Measurements from ENCODE around the gene GJA5. TPM values are rescaled to one million over a fixed set of nuclear protein-coding genes. Genes with fewer than 3 reads are reported as not detected.

GJA5 gene
- polyA plus RNA-seq, 1 experiment: not detected

DNA sequence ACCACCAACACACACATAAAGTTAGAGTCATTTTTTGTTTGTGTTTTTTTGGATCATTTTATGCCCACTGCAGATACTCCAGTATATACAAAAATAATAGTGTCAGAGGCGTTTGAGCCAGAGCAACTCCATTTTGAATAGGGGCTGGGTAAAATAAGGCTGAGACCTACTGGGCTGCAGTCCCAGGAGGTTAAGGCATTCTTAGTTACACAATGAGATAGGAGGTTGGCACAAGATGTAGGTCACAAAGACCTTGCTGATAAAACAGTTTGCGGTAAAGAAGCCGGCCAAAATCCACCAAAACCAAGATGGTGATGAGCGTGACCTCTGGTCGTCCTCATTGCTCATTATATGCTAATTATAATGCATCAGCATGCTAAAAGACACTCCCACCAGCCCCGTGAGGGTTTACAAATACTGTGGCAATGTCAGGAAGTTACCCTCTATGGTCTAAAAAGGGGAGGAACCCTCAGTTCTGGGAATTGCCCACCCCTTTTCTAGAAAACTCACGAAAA lies 40.6 kb downstream of the GJA5 start:
- no peaks in the 10 kb centered on the region for H3K27me3 ChIP-seq (ENCODE audit: control insufficient read depth, insufficient read depth, low read length)
- TF ChIP-seq, protein P1, sequence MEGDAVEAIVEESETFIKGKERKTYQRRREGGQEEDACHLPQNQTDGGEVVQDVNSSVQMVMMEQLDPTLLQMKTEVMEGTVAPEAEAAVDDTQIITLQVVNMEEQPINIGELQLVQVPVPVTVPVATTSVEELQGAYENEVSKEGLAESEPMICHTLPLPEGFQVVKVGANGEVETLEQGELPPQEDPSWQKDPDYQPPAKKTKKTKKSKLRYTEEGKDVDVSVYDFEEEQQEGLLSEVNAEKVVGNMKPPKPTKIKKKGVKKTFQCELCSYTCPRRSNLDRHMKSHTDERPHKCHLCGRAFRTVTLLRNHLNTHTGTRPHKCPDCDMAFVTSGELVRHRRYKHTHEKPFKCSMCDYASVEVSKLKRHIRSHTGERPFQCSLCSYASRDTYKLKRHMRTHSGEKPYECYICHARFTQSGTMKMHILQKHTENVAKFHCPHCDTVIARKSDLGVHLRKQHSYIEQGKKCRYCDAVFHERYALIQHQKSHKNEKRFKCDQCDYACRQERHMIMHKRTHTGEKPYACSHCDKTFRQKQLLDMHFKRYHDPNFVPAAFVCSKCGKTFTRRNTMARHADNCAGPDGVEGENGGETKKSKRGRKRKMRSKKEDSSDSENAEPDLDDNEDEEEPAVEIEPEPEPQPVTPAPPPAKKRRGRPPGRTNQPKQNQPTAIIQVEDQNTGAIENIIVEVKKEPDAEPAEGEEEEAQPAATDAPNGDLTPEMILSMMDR (IDR thresholded peaks at IDR 0.05; ENCODE audit: low read depth, low read length): no peak
- CTCF ChIA-PET: no interaction called here
- H3K27ac ChIP-seq (ENCODE audit: low read depth, low read length): no peak overlapping the region
- no peak for DNase-seq (ENCODE audit: low read depth, low spot score)
- no peaks in the 10 kb centered on the region for H3K9me3 ChIP-seq (ENCODE audit: control insufficient read depth, insufficient read depth, low read length)
- no peak overlapping the region for H3K4me3 ChIP-seq (ENCODE audit: low read depth, low read length)
- POLR2A ChIA-PET: no interaction called here

DNA sequence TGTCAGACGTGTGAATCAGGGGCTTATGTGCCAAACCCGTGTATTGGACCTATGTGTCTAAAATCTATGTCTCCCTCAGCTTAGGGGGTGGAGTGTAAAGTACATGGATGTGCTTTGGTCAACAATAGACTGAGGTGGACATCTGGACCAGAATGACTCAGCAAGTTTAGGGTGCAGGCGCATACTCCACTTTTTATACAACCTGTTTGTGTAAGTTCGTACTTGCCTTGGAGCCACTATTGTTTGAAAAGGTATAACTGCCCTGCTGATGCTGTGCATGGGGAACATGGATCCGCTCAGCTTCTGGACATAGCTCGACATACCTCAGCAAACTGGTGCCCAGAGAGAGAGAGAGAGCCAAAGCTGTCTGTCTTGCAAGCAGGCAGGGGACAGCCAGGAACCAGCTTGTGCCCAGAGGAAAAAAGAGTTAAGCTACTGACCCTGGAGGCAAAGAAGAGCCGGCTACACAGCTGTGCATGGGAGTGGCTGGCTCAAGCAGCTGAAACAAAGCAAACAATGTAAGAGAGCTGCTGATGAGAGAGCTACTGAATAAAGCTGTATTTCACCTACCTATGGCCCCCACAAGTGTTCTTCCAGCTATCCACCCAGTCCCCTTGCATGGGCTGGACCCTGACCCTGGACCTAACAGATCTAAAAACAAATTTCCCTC lies 41.2 kb downstream of the GJA5 start:
- Histone ChIP-seq H3K4me3 (ENCODE audit: low read depth, low read length) (no peak overlapping the region), H3K27me3 (ENCODE audit: control insufficient read depth, insufficient read depth, low read length) (no peaks in the 10 kb centered on the region), H3K27ac (ENCODE audit: low read depth, low read length) (no peak overlapping the region), H3K9me3 (ENCODE audit: control insufficient read depth, insufficient read depth, low read length) (no peaks in the 10 kb centered on the region)
- POLR2A ChIA-PET: no interaction called here
- TF ChIP-seq, protein P1 (IDR thresholded peaks at IDR 0.05; ENCODE audit: low read depth, low read length): no peak
- CTCF ChIA-PET: no interaction called here
- DNase-seq (ENCODE audit: low read depth, low spot score): no peak

DNA sequence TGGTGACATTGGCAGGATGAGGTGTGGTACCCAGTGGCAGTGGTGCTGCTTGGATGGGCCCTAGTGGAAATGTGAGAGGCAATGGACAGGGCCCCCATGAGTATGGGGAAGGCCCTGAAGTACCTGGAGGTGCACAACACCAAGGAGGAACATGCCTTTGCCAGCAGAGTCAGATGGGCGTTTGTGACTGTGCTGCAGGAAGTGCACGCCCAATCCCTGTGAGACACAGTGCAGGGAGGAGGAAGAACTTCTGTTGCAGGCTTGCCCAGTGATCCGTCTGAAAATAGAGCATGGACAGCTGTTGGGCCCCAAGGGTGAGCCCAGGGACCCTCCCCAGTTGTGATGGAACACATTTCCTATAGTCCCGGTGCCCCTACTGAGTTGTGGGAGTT lies 42.7 kb downstream of the GJA5 start:
- CTCF ChIA-PET: no interaction called here
- no peaks in the 10 kb centered on the region for H3K27me3 ChIP-seq (ENCODE audit: control insufficient read depth, insufficient read depth, low read length)
- no peak overlapping the region for H3K4me3 ChIP-seq (ENCODE audit: low read depth, low read length)
- DNase-seq (ENCODE audit: low read depth, low spot score): no peak
- H3K9me3 ChIP-seq (ENCODE audit: control insufficient read depth, insufficient read depth, low read length): no peaks in the 10 kb centered on the region
- POLR2A ChIA-PET: no interaction called here
- H3K27ac ChIP-seq (ENCODE audit: low read depth, low read length): no peak overlapping the region
- TF ChIP-seq, protein P1 (IDR thresholded peaks at IDR 0.05; ENCODE audit: low read depth, low read length): no peak

DNA sequence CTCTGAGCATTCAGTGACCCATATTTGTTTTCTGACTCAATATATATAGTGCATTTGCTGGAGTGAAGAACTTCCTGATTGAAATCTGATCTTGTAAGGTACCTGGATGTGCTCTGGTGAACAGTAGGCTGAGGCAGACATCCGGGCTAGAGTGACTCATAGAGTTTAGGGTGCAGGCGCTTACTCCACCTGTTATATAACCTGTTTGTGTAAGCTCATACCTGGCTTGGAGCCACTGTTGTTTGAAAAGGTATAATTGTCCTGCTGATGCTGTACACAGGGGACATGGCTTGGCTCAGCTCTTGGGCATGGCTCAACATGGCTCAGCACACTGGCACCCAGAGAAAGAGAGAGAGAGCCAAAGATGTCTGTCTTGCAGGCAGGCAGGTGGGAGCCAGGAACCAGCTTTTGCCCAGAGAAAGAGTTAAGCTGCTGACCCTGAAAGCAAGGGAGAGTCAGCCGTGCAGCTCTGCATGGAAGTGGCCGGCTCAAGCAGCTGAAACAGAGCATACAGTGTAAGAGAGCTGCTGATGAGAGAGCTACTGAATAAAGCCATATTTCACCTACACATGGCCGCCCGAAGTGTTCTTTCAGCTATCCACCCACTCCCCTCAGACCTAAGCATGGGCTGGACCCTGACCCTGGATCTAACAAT lies 43.2 kb downstream of the GJA5 start:
- Histone ChIP-seq H3K27me3 (ENCODE audit: control insufficient read depth, insufficient read depth, low read length) (peaks cover 2% of the 10 kb centered on the region), H3K9me3 (ENCODE audit: control insufficient read depth, insufficient read depth, low read length) (no peaks in the 10 kb centered on the region), H3K27ac (ENCODE audit: low read depth, low read length) (no peak overlapping the region), H3K4me3 (ENCODE audit: low read depth, low read length) (no peak overlapping the region)
- TF ChIP-seq, protein P1 (IDR thresholded peaks at IDR 0.05; ENCODE audit: low read depth, low read length): no peak
- ChIA-PET POLR2A (no interaction called here), CTCF (no interaction called here)
- DNase-seq (ENCODE audit: low read depth, low spot score): no peak

DNA sequence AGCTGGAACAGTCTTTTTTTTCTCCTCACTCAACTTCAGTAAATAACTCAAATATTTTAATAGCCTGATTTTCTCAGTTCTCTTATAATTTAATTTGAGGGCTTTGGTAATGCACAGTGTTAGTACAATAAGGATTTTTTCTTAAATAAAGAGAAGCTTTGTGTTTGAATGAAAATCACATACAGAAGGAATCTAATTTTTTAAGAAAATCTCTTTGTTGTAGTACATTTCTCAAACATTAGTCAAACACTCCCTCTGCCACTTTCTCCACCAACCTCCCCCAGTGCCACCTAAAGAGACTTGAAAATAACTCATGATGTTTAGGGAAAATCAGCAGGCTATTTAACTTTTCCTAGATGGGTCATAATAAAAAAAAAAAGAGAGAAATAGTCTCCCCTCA lies 47.8 kb downstream of the GJA5 start:
- TF ChIP-seq, protein P1 (IDR thresholded peaks at IDR 0.05; ENCODE audit: low read depth, low read length): no peak
- POLR2A ChIA-PET: no interaction called here
- CTCF ChIA-PET: no interaction called here
- Histone ChIP-seq H3K27me3 (ENCODE audit: control insufficient read depth, insufficient read depth, low read length) (peaks cover 3% of the 10 kb centered on the region), H3K4me3 (ENCODE audit: low read depth, low read length) (no peak overlapping the region), H3K27ac (ENCODE audit: low read depth, low read length) (no peak overlapping the region), H3K9me3 (ENCODE audit: control insufficient read depth, insufficient read depth, low read length) (no peaks in the 10 kb centered on the region)
- DNase-seq (ENCODE audit: low read depth, low spot score): no peak

Data from AG04450 (cell line).